NCI-H82 (cell line): ENCODE results near the gene ZFY.
"Not testable (repeated sequence)": the region's sequence is repeated elsewhere in the genome, so short reads cannot be mapped to it uniquely, and the experiment has no call there.

Experiments
- DNase-seq: peaks from one replicate; lab custom pipeline; 2025; lab: John Stamatoyannopoulos, UW

The ZFY gene

DNA sequence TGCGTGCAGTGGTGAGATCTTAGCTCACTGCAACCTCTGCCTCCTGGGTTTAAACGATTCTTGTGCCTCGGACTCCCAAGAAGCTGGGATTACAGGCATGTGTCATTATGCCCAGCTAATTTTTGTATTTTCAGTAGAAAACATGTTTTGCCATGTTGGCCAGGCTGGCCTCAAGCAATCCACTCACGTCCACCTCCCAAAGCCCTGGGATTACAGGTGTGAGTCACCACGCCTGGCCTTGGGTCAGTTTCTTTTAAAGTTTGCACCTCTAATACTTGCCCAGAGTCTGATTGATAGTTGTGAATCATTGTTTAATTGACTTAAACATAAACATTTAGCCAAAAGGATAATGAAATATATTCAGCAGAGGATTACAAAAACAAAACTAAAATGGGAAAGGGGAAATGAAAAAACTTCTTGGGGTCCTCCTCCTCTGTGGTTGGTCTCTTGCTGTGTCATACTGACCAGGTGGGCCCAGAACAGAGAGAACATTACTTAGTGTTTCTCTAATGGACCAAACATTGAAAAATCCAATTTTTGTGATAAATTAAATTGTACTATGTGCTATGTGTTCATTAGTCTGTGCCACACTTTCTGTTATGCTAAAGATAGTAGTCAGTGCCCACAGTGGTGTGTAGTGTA is 38.0 kb downstream of the ZFY start:
- no peak for DNase-seq

DNA sequence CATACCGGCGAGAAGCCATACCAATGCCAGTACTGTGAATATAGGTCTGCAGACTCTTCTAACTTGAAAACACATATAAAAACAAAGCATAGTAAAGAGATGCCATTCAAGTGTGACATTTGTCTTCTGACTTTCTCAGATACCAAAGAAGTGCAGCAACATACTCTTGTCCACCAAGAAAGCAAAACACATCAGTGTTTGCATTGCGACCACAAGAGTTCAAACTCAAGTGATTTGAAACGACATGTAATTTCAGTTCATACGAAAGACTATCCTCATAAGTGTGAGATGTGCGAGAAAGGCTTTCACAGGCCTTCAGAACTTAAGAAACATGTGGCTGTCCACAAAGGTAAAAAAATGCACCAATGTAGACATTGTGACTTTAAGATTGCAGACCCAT is 44.1 kb downstream of the ZFY start:
- DNase-seq, result no peak

DNA sequence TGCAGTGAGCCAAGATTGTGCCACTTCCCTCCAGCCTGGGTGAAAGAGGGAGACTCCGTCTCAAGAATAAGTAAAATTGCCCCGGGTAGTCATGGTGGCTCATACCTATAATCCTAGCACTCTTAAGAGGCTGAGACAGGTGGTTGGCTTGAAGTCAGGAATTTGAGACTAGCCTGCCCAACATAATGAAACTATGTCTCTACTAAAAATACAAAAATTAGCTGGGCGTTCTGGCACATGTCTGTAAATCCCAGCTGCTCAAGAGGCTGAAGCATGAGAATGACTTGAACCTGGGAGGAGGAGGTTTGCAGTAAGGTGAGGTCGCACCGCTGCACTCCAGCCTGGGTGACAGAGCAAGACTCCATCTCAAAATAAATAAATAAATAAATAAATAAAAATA is 49.3 kb downstream of the ZFY start:
- DNase-seq, result no peak

DNA sequence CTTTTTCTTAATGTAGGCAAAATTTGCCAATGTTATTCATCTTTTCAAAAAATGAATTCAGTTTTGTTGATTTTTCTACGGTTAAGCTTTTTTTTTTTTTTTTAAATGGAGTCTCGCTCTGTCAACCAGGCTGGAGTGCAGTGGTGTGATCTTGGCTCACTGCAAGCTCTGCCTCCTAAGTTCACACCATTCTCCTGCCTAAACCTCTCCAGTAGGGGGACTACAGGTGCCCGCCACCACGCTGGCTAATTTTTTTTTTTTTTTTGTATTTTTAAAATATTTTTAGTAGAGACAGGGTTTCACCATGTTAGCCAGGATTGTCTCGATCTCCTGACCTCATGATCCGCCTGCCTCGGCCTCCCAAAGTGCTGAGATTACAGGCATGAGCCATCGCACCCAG is 52.0 kb downstream of the ZFY start:
- not testable (repeated sequence) for DNase-seq

DNA sequence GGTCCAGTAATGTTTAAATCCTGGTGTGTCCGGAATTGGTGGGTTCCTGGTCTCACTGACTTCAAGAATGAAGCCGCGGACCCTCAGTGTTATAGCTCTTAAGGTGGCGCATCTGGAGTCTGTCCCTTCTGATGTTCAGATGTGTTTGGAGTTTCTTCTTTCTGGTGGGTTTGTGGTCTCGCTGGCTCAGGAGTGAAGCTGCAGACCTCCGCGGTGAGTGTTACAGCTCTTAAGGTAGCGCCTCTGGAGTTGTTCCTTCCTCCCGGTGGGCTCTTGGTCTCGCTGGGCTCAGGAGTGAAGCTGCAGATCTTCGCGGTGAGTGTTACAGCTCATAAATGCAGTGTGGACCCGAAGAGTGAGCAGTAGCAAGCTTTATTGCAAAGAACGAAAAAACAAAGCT is 62.2 kb downstream of the ZFY start:
- DNase-seq, result not testable (repeated sequence)

DNA sequence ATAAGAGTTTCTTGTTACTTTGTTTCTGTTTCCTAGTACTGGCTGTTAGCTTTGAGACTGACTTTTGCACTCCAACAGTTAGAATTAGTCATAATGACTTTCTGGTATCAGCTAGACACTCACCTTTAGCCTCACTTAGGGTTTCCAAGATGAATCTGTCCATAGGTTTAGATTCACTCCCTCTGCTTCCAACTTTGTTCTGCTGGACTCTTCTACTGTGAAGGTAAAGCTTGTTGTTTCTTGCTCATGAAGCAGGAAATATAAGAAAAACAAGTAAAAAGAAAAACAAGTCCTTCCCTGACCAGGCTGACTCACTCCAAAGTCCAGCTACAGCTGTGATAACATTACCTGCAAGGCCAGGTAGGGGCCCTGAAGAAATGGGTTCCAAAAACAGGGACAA is 67.0 kb downstream of the ZFY start:
- no peak for DNase-seq

DNA sequence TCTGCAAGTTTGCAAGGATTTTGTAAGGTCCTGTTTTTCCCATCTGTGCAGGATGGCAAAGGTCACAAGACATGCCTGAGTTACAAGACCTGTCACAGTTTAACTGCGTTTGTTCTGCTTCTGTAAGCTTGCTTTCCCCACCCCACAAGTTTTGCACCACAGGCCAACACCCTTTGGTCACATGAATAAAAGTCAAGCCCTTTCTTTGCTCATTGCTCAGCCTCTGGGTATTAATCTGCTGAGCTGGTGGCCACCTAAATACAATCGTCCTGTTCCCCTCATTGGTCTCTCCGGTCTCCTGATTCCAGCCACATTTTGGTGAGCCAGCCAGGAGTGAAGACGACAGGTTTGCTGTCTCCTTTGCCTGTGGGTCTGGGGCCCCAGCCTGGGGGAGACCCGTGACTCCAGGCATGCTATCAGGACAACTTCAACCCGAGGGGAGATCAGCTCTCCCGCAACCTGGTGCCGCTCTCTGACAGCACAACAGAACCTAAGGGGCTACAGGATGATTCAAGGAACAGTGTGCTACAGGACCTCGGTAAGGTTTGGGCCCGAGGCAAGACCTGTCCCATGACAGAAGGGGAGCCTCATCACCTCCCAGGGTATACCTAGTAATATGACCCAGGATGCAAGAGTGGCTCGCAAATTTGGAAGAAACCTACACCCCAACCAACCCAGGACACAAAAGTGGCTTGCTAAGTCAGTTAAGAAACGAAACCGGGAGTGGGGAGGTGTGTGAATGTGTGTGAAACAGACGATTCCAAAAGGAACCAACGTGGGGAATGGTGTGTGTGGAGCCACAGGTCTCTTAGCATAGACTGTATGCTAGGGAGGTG is 67.7 kb downstream of the ZFY start:
- no peak for DNase-seq

DNA sequence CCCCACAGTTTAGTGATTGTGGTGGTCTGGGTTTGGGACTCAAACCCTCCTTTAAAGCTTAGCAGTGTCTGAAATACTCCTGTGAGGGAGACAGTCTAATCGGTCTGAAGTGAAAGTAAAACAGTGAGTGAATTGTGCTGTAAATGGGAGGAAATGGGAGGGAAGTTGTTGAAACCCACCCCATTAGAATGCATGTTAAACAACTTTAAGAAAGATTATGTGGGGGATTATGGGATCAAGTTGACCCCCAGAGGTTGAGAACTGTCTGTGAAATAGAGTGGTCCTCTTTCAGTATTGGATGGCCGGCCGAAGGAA is 68.3 kb downstream of the ZFY start:
- DNase-seq, result no peak

DNA sequence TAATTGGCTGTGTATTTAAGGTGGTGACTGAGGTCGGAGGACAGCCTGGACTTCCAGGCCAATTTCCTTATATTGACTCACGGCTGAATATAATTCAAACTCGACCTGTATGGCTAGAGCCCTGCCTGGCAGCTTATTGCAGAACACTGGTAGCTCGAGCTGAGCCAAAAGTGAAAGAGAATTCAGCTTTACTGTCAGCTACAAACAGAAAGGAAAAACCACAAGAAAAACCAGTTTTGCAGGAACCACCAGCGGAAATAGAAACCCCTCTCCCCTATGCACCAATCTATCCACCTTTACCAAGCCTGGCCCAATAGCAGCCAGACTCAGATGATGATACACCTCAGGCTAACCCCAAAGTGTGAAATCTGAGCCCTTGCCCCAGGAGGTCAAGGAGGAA is 68.7 kb downstream of the ZFY start:
- no peak for DNase-seq

DNA sequence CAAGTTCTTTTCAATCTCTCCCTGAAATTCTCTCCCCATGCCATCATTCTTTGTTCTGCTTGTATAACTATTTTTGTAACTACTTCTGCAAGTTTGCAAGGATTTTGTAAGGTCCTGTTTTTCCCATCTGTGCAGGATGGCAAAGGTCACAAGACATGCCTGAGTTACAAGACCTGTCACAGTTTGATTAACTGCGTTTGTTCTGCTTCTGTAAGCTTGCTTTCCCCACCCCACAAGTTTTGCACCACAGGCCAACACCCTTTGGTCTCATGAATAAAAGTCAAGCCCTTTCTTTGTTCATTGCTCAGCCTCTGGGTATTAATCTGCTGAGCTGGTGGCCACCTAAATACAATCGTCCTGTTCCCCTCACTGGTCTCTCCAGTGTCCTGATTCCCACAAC is 70.8 kb downstream of the ZFY start:
- not testable (repeated sequence) for DNase-seq

DNA sequence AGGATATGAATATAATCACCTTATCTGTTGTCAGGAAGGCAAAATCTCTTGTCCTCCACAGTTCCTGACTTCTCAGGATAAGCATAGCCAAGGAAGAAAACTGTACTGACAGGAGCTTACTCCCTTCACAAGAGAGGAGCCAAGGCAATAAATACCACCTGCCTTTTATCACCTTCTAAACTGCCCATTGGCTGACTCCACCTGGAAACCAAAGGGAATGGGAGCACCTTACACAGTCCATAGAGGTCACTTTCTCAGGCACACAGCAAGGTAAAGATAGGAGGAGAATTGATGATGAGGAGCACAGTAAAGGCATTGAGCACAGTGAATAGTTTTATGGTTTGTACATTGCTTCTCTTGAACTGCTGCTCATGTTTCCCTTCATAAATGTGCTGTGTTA is 72.8 kb downstream of the ZFY start:
- no peak for DNase-seq

DNA sequence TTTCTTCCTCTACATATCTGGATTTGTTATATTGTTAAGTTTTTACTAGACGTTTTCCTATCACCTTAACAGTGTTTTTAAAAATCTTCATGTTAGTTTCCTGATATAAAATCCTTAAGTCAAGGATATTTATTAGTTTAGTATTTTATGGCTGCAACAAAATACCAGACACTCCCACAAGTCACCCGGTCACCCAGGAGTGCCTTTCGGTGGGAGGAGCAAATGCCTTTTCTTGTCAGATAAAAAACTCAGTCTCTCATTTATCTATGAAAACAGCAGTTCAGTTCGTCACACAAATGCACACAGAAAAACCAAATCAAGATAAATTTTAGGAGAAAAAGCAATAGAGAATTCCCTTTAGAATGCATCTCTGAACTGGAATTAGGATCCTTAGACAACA is 77.0 kb downstream of the ZFY start:
- DNase-seq, result no peak

DNA sequence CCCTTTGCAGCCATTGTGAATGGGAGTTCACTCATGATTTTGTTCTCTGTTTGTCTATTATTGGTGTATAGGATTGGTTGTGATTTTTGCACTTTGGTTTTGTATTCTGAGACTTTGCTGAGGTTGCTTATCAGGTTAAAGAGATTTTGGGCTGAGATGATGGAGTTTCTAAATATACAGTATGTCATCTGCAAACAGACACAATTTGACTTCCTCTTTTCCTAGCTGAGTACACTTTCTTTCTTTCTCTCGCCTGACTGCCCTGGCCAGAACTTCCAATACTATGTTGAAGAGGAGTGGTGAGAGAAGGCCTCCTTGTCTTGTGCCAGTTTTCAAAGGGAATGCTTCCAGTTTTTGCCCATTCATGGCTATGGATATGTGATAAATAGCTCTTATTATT is 81.4 kb downstream of the ZFY start:
- DNase-seq, result no peak

DNA sequence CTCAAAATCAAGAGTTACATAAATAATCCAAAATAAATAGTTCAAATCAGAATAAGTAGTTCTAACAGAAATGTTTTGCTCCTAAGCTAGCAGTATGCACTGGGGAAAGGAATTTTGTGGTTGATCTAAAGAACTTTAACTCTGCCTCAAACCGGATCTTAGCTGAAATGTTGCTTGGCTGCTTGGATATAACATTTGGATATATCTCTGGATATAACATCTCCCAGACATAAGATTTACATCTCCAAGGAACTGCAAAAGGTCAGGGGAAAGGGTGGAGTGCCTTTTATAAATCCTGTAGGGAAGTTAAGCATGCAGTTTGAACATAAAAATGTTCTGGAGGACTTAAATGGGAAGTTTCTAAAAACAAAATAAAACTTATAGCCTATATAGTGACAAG is 83.4 kb downstream of the ZFY start:
- no peak for DNase-seq

DNA sequence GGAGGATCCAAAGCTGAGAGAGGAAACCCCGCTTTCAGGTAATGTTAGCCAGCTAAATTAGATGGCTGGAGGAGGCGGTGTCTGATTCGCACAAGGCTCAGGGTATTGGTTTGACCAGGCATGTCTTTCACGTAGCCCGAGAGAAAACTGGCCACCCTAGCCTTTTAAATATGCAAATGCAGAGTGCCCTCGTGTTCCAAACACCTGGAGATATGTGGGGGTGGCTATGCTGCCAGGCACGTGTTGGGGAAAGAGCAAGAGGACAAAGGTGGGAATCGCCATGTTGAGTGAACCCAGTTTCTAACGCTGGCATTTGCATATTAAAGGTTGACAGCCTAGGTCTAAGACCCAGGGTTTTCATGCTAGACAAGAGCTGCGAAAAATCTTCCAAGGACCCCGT is 84.4 kb downstream of the ZFY start:
- no peak for DNase-seq

DNA sequence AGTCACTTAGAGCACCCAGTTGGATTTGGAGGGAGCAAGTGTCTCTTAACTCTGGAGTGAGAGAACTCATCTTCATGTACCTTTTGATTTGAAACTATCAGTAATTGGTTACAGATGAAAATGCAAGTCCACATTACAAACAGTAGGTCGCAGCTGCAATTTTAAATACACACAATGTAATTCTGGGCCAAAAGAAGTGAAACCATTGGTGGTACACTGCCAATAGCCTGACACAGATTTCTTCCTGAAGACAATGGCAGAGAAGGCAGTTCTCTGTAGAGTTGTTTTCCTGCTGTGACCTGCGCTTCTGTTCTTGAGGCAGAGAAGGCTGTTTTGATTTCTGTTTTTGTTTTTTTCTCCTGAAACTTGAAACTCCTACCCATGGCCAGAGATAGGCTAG is 86.0 kb downstream of the ZFY start:
- DNase-seq, result no peak

DNA sequence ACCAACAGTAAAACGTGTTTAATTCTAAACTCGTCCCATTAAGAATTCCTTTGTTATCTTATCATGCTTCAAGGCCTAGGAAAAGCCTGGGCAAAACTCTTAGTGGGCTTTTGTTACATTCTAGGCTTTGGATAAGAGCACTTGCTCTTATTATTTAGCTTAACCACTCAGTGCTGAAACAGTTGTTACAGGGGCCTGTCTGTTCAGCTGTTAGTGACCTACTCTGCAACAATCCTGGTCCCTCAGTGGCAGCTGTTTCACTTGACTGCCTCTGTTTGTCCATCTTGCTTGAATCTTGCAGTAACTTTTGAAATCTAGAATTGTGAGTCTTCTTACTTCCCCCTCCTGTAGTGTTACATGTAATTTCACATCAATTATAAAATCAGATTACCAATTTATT is 88.4 kb downstream of the ZFY start:
- DNase-seq, result no peak

DNA sequence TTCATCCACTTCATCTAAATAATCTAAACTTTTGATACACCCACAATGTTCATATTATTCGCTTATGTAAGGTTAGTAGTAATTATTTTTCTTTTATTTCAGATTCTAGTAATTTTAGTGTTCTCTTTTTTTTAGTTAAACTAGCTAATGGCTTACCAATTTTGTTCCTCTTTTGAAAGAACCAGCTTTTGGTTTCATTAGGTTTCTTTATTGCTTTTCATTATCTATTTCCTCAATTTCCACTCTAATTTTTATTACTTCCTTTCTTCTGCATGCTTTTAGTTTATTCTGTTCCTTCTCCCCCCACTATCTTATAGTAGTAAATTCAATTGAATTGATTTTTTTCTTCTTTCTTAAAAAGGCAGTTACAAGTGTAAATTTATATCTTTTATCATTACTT is 90.2 kb downstream of the ZFY start:
- DNase-seq, result no peak
